Measurements from ENCODE around the gene SBK2. TPM values are rescaled to one million over a fixed set of nuclear protein-coding genes. Genes with fewer than 3 reads are reported as not detected.
"Not testable (repeated sequence)": the region's sequence is repeated elsewhere in the genome, so short reads cannot be mapped to it uniquely, and the experiment has no call there.

The SBK2 gene
- total RNA-seq, 1 experiment from 2014 or later: 5.2 TPM

DNA sequence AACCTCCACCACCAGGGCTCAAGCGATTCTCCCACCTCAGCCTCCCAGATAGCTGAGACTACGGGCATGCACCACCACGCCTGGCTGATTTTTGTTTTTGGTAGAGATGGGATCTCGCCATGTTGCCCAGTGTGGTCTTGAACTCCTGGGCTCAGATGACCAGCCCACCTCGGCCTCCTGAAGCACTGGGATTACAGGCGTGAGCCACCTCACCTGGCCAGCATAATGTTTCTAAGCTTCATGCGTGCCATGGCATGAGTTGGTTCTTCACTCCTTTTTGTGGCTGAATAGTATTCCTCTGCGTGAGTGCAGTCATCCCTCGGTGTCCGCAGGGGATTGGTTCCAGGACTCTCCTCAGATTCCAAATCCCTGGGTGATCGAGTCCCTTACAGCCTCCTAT, 47.9 kb upstream of the SBK2 start:
- Mint-ChIP-seq H3K4me3 (peak overlapping the region; percentile 75), H3K4me1 (peaks cover 21% of the 10 kb centered on the region), H3K36me3 (no peaks in the 10 kb centered on the region; the same call in 1 of the 2 replicates), H3K27me3 (ENCODE audit: low read depth) (peaks cover 28% of the 10 kb centered on the region), H3K27ac (no peak overlapping the region), H3K9me3 (no peaks in the 10 kb centered on the region)
- ChIA-PET POLR2A (interaction anchor here (1.2 kb wide), 1 partner anchor 35 kb away, joined by 5 read pairs; no protein-coding TSS in a partner anchor), CTCF (interaction anchor here (1.0 to 1.7 kb wide), 3 partner anchors 21 to 439 kb away, joined by 3 to 6 read pairs (median 5); no protein-coding TSS in a partner anchor)
- TF ChIP-seq ZNF121 (CRISPR knock-in tag; IDR thresholded peaks at IDR 0.05) (peak; percentile 94), GTF2I (CRISPR knock-in tag; conservative IDR thresholded peaks at IDR 0.05) (no peak)
- no peak for DNase-seq (ENCODE audit: low spot score)
- no peak for ATAC-seq

DNA sequence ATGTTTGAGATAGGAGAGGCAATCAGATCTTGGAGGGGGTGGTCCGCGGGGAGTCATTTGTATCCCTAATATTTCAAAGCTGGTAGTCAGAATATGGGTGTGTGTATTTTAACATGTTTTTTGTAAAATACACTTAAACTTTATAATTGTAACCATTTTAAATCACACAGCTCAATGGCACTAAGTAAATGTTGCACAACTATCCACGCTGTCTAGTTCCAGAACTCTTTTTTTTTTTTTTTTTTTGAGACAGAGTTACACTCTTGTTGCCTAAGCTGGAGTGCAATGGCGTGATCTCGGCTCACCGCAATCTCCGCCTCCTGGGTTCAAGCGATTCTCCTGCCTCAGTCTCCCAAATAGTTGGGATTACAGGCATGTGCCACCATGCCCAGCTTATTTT, 47.0 kb upstream of the SBK2 start:
- H3K4me3 Mint-ChIP-seq; DNase-seq (ENCODE audit: low spot score); H3K36me3 Mint-ChIP-seq; H3K9me3 Mint-ChIP-seq; H3K27ac Mint-ChIP-seq; ATAC-seq: not testable (repeated sequence)
- ChIA-PET CTCF (interaction anchor here (0.6 to 1.7 kb wide), 5 partner anchors 22 to 1920 kb away, joined by 3 to 6 read pairs (median 4); no protein-coding TSS in a partner anchor), POLR2A (interaction anchor here (0.6 kb wide), 1 partner anchor 88 kb away, joined by 3 read pairs; no protein-coding TSS in a partner anchor)
- H3K27me3 Mint-ChIP-seq (ENCODE audit: low read depth): peaks cover 24% of the 10 kb centered on the region
- H3K4me1 Mint-ChIP-seq: peaks cover 20% of the 10 kb centered on the region

DNA sequence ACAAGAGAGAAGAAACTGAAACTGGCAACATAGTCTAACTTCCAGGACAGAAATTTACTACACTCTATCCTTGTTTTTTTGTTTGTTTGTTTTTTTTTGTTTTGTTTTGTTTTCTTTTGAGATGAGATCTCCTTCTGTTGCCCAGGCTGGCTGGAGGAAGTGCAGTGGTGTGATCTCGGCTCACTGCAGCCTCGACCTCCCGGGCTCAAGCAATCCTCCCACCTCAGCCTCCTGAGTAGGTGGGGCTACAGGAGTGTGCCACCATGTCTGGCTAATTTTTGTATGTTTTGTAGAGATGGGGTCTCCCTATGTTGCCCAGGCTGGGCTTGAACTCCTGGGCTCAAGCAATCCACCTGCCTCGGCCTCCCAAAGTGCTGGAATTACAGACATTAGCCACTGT, 45.4 kb upstream of the SBK2 start:
- H3K36me3 Mint-ChIP-seq; POLR2A ChIA-PET; ATAC-seq; H3K9me3 Mint-ChIP-seq; DNase-seq (ENCODE audit: low spot score); H3K4me3 Mint-ChIP-seq; H3K27ac Mint-ChIP-seq: not testable (repeated sequence)
- CTCF ChIA-PET: interaction anchor here (1.5 kb wide), 1 partner anchor 114 kb away, joined by 5 read pairs; no protein-coding TSS in a partner anchor
- Mint-ChIP-seq H3K4me1 (peaks cover 18% of the 10 kb centered on the region), H3K27me3 (ENCODE audit: low read depth) (peaks cover 24% of the 10 kb centered on the region)

- ATAC-seq (no peak), DNase-seq (ENCODE audit: low spot score) (no peak)
- no peaks in the 10 kb centered on the region for H3K9me3 Mint-ChIP-seq
- TF ChIP-seq TEAD1 (CRISPR knock-in tag; IDR thresholded peaks at IDR 0.05): no peak
- TF ChIP-seq, protein P1, sequence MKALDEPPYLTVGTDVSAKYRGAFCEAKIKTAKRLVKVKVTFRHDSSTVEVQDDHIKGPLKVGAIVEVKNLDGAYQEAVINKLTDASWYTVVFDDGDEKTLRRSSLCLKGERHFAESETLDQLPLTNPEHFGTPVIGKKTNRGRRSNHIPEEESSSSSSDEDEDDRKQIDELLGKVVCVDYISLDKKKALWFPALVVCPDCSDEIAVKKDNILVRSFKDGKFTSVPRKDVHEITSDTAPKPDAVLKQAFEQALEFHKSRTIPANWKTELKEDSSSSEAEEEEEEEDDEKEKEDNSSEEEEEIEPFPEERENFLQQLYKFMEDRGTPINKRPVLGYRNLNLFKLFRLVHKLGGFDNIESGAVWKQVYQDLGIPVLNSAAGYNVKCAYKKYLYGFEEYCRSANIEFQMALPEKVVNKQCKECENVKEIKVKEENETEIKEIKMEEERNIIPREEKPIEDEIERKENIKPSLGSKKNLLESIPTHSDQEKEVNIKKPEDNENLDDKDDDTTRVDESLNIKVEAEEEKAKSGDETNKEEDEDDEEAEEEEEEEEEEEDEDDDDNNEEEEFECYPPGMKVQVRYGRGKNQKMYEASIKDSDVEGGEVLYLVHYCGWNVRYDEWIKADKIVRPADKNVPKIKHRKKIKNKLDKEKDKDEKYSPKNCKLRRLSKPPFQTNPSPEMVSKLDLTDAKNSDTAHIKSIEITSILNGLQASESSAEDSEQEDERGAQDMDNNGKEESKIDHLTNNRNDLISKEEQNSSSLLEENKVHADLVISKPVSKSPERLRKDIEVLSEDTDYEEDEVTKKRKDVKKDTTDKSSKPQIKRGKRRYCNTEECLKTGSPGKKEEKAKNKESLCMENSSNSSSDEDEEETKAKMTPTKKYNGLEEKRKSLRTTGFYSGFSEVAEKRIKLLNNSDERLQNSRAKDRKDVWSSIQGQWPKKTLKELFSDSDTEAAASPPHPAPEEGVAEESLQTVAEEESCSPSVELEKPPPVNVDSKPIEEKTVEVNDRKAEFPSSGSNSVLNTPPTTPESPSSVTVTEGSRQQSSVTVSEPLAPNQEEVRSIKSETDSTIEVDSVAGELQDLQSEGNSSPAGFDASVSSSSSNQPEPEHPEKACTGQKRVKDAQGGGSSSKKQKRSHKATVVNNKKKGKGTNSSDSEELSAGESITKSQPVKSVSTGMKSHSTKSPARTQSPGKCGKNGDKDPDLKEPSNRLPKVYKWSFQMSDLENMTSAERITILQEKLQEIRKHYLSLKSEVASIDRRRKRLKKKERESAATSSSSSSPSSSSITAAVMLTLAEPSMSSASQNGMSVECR (CRISPR knock-in tag; IDR thresholded peaks at IDR 0.05; ENCODE audit: borderline replicate concordance): no peak
- TF ChIP-seq, protein P2, sequence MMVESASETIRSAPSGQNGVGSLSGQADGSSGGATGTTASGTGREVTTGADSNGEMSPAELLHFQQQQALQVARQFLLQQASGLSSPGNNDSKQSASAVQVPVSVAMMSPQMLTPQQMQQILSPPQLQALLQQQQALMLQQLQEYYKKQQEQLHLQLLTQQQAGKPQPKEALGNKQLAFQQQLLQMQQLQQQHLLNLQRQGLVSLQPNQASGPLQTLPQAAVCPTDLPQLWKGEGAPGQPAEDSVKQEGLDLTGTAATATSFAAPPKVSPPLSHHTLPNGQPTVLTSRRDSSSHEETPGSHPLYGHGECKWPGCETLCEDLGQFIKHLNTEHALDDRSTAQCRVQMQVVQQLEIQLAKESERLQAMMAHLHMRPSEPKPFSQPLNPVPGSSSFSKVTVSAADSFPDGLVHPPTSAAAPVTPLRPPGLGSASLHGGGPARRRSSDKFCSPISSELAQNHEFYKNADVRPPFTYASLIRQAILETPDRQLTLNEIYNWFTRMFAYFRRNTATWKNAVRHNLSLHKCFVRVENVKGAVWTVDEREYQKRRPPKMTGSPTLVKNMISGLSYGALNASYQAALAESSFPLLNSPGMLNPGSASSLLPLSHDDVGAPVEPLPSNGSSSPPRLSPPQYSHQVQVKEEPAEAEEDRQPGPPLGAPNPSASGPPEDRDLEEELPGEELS (CRISPR knock-in tag; IDR thresholded peaks at IDR 0.05): no peak
- no peak for TF ChIP-seq ZNF317 (CRISPR knock-in tag; IDR thresholded peaks at IDR 0.05; ENCODE audit: borderline replicate concordance, low read depth)
- TF ChIP-seq TCF7 (CRISPR knock-in tag; IDR thresholded peaks at IDR 0.05; ENCODE audit: low read depth): no peak
- no peak for TF ChIP-seq ZNF138 (CRISPR knock-in tag; conservative IDR thresholded peaks at IDR 0.05)
- H3K4me3 Mint-ChIP-seq: no peak overlapping the region
- ChIA-PET CTCF (interaction anchor here (0.5 to 2.0 kb wide), 4 partner anchors 24 to 436 kb away, joined by 5 to 20 read pairs (median 9); partner anchors contain the start of gene ZNF865), POLR2A (interaction anchor here (1.1 to 1.2 kb wide), 2 partner anchors 17 to 43 kb away, joined by 3 to 7 read pairs; partner anchors contain the start of genes FIZ1 and ZNF784)
- H3K4me1 Mint-ChIP-seq: peaks cover 16% of the 10 kb centered on the region
- H3K27me3 Mint-ChIP-seq (ENCODE audit: low read depth): peaks cover 24% of the 10 kb centered on the region
- H3K27ac Mint-ChIP-seq: no peak overlapping the region
- peaks cover 7% of the 10 kb centered on the region for H3K36me3 Mint-ChIP-seq
Measured at GRCh38 chr19:55581823-55582223, 44.9 kb upstream of the SBK2 start.
